Lower leg skin (tissue), 3 donors: ENCODE measurements around the gene PDLIM5.

ENCODE experiments used
- CTCF ChIP-seq, 3 donors: fragments of 450-650 bp; IDR thresholded peaks; one replicate each; pipeline ENCODE4 v1.5.1; 2016; ENCODE audit warnings: antibody characterized with exemption in 3 of 3, mild to moderate bottlenecking in 3 of 3, moderate library complexity in 2 of 3
- POLR2A ChIP-seq, 2 donors: fragments of 450-650 bp; IDR thresholded peaks; one replicate each; pipeline ENCODE4 v1.6.1; 2016 to 2017; ENCODE audit warnings: antibody characterized with exemption in 2 of 2, mild to moderate bottlenecking in 1 of 2, moderate library complexity in 1 of 2

- TF ChIP-seq POLR2A (IDR thresholded peaks at IDR 0.05), result no peak
- TF ChIP-seq CTCF (IDR thresholded peaks at IDR 0.05), result no peak
Observed at GRCh38 chr4:94544811-94545210, 93.1 kb downstream of the PDLIM5 start.
